NCI-H2227 (cell line): Measurements from ENCODE around the gene B3GNT2.
A peak's percentile ranks its signal among the peaks of the same experiment; 100 is the strongest.
"Not testable (repeated sequence)": the region's sequence is repeated elsewhere in the genome, so short reads cannot be mapped to it uniquely, and the experiment has no call there.

Experiments
- DNase-seq: peaks from one replicate; lab custom pipeline; 2025; ENCODE audit not compliant: unreplicated experiment; lab: John Stamatoyannopoulos, UW

Gene B3GNT2

DNA sequence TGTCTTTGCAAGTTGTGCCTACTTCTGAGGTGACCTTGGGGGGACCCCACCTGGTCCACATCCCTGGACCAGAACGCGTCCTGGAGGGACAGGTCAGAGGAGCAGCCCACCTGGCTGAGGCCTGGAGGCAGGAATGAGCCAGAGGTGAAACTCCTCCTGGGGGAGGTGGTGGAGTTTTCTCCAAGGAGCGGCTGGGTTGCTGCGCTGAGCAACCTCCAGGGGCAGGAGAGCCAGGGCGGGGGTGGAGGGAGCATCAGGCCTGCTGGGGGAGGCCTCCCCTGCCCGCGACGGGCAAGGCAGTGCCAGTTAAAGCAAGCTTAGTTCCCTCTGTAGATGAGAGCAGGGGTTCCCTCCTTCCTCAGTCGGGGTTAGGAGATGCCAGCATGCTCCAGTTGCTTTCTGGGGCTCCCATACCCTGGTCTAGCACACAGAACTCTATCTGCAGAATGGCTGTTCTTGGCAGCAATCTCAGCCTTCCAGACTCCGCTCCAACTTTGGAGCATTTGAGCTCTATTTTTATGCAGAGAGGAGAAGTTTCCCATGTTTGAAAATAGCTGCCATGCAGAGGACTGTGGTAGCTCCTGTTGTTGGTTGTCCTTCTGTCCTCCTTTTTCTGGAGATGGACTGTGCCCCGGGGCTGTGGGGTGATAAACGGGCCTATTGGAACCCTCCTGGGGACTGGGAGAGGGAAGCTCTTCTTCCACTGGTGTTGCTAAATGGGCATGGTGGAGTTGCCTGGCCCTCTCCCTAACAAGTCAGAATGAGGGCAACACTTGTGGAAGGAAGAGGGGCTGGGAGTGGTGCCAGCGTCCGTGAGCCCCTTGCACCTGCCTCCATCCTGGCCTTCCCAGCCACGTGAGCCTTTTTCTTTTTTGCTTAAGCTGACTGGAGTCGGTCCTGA is 39.1 kb downstream of the B3GNT2 start:
- no peak for DNase-seq

DNA sequence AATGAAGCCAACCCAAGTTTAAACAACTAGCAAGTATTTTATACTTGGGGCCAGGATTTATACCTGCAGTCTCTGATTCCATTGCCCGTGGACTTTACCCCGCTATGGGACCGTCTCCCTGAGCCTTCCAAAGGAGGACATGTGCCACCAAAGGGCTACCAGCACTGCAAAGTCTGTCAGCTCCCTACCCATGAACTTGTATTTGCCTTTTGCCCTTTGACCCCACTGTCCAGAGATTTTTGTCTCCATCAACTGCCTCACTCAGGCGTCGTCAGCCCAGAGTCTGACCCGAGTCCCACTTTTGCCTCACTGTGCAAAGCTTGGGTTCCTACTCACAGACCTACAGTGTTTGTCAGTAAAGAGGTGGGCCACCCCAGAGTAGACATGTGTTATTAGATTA is 40.6 kb downstream of the B3GNT2 start:
- DNase-seq: no peak

- DNase-seq: no peak
Observed at GRCh38 chr2:62238236-62238635, 42.3 kb downstream of the B3GNT2 start.

DNA sequence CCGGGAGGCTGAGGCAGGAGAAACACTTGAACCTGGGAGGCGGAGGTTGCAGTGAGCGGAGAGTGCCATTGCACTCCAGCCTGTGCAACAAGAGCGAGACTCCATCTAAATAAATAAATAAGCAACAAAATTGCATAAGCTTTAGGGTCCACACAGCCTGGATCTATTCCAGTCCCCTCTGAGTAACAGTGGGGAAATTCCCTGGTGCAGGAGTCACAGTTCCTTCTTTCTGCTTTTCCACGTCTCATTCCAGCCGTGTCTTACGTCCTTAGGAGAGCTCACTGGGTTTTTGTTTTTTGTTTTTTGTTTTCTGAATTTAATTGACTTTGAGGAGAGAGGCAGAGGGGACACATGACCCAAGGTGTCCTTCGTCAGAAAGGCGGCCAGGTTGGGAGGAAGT is 44.6 kb downstream of the B3GNT2 start:
- no peak for DNase-seq

DNA sequence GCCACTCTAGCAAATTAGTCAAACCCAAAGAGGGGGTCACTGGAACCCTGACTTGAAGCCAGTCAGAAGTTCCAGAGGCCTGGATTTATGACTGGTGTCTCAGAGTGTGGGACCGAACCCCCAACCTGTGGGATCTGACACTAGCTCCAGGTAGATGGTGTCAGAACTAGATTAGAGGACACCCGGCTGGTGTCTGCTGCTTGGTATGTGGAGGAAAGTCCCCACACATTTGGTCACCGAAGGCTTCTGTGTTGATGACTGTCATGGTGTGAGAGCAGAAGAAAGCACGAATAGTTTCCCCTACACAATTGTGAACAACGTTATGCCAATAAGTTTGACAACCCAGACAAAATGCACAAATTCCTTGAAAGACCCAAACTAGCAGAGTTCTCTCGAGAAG is 48.1 kb downstream of the B3GNT2 start:
- no peak for DNase-seq

GRCh38 chr2:62248226-62248625 is 52.3 kb downstream of the B3GNT2 start:
- DNase-seq: no peak

DNA sequence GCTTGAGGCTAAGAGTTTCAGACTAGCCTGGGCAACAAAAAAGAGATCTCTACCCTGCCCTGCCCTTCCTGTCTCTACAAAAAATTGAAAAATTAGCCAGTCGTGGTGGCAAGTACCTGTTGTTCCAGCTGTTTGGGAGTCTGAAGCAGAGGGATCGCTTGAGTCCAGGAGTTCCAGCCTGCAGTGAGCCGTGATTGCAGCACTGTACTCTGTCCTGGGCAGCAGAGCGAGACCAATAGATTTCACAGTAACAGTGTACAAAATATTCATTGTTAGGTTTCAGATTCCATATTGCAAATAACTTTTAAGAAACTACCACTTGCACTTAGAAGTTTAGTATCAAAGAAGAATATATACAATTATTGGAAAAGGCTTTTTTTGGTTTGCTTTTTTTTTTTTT is 54.3 kb downstream of the B3GNT2 start:
- DNase-seq: no peak

GRCh38 chr2:62254424-62255266 is 58.7 kb downstream of the B3GNT2 start:
- DNase-seq: no peak

GRCh38 chr2:62257466-62257865 is 61.6 kb downstream of the B3GNT2 start:
- no peak for DNase-seq

DNA sequence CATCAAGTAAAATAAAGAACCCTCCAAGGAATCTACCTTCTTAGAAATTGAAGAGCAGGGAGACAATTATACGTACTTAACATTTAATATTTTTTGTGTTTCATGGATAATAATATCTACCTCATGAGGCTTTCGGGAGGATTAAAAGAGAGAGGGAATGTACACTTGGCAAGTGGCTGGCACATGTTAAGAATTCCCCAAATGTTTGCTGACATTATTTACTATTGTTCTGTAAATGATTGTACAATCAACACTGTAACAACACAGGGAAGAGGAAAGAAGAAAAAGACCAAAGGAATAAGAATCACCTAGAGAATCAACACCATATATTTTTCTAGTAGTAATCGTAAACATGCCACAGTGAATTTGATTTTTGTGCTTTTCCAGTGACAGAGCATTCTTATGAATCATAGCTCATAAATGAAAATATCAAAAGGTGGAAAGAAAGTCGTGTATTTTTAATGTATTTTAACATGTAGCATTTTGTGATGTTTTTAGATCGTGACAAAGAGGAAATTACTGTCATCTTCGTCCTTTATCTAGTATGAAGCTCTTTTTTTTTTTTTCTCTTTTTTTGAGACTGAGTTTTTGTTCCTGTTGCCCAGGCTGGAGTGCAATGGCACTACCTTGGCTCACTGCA is 67.3 kb downstream of the B3GNT2 start:
- no peak for DNase-seq

- no peak for DNase-seq
Observed at GRCh38 chr2:62264186-62264585, 68.3 kb downstream of the B3GNT2 start.

DNA sequence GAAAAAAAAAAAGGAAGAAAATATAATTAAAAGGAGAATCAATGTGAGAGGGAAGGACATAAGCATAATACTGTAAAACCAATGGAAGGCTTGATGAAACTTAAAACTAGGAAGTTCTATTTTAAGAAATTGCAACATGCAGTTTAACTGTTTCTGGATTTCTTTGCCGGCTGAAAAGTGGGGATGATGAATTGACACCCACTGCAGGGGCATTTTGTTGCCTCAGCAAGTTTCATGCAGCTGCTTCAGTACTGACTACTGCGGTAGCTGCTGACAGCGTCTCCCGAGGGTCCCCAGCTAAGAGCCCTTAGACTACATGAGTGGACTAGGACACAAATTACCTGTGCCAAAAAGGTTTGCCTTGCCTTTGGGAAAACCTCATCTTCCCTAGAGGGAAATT is 69.2 kb downstream of the B3GNT2 start:
- DNase-seq: no peak

DNA sequence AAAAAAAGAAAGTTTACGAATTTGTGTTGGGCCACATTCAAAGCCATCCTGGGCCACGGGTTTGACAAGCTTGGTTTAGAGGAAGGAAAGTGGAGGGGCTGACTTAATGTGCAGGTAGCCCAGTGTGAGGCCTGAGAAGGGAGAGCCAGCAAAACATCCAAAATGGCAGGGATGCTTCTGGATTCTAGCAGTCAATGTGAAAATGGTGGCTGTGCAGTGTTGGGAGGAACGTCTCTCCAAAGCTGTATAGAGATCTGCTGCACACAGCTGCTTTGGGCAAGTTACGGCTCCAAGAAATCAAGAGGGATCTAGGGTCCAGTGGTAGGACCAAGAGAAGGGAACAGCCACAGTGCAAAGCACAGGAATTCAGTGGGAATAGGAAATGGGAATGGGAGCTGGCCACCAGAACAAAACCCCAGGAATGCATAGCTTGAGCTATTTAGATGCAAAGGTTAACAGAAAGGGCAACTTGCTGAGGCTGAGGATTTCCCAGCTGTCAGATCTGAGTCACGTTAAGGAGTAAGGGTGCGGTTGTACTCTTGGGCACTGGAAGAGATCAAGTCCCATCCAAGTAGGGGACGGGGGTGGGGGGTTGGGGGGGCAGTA is 70.6 kb downstream of the B3GNT2 start:
- DNase-seq: no peak

DNA sequence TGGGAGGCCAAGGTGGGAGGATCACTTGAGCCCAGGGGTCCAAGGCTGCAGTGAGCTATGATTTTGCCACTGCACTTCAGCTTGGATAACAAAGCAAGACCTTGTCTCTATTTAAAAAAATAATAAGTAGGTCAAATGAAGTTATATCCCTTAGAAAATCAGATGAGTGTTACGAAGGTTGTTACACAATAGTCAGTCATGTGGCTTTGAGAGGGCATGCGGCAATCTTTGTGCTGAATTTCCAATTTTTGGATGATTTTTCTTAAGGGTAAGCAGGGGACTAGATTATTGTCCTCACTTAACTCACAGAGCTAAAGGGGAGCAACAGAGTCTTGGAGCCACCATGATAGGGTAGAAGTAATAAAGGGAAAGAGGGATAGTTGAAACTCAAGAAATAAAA is 71.8 kb downstream of the B3GNT2 start:
- DNase-seq: no peak

DNA sequence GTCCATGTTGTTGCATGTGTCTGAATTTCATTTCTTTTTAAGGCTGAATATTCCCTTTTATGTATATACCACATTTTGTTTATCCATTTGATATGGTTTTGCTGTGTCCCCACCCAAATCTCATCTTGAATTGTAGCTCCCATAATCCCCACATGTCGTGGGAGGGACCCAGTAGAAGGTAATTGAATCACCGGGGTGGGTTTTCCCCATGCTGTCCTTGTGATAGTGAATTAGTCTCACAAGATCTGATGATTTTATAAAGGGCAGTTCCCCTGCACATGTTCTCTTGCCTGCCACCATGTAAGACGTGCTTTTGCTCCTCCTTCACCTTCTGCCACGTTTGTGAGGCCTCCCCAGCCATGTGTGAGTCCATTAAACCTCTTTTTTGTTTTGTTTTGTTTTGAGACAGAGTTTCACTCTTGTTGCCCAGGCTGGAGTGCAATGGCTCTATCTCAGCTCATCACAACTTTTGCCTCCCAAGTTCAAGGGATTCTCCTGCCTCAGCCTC is 72.8 kb downstream of the B3GNT2 start:
- not testable (repeated sequence) for DNase-seq

DNA sequence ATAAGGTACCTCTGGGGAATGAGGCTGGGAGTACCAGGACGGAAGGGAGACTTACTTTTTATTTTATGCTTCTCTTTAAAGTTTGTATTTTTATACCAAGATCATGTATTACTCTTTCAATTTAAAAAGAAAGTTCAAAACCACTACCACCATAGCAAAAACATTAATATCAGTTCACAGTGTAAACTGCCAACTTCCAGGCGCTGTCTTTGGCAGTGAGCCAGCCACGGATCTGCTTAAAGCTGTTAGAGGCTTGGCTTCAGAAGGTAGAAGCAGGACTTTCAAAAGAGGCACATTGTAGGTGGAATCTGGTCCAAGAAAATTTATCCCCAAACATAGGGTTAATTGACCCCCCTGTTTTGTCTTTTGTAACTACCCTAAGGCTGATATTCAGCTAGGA is 74.8 kb downstream of the B3GNT2 start:
- peak; percentile 21 for DNase-seq
